Retinal pigment epithelial cell (primary cell): ENCODE measurements around the gene SLC35B4.
"Not testable (repeated sequence)": the region's sequence is repeated elsewhere in the genome, so short reads cannot be mapped to it uniquely, and the experiment has no call there.

ENCODE experiments used
- DNase-seq: peaks from one replicate; pipeline ENCODE4 v3.0.0-alpha.2; 2010; ENCODE audit warnings: low read depth
- H3K4me3 ChIP-seq: 2 replicates; pipeline ENCODE4 v1.5.1; 2011; ENCODE audit warnings: mild to moderate bottlenecking, low read length, control low read depth, moderate library complexity
- TF ChIP-seq, protein P1 (sequence below): conservative IDR thresholded peaks from 2 replicates; pipeline ENCODE4 v1.5.1; 2011; ENCODE audit warnings: low read depth, low read length, control low read depth, inconsistent platforms

SLC35B4 gene

DNA sequence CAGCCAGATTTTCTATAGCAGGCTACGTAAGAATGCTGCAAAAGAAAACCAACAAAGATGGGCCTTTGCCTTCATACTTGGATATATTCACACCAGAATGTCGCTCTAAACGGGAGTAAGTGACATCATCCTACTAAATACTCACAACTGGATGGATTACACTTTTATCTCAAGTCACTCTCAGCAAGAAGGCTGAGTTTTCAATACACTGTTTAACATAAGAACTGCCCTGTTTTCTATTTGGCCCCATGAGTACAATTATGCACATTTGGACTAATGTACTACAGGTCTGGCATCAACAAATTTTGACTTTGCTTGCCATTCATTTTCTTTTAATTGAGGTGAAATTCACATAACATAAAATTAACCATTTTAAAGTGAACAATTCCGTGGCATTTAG is 8.2 kb downstream of the SLC35B4 start:
- H3K4me3 ChIP-seq = no peak overlapping the region
- TF ChIP-seq, protein P1, sequence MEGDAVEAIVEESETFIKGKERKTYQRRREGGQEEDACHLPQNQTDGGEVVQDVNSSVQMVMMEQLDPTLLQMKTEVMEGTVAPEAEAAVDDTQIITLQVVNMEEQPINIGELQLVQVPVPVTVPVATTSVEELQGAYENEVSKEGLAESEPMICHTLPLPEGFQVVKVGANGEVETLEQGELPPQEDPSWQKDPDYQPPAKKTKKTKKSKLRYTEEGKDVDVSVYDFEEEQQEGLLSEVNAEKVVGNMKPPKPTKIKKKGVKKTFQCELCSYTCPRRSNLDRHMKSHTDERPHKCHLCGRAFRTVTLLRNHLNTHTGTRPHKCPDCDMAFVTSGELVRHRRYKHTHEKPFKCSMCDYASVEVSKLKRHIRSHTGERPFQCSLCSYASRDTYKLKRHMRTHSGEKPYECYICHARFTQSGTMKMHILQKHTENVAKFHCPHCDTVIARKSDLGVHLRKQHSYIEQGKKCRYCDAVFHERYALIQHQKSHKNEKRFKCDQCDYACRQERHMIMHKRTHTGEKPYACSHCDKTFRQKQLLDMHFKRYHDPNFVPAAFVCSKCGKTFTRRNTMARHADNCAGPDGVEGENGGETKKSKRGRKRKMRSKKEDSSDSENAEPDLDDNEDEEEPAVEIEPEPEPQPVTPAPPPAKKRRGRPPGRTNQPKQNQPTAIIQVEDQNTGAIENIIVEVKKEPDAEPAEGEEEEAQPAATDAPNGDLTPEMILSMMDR = no peak
- DNase-seq = no peak

DNA sequence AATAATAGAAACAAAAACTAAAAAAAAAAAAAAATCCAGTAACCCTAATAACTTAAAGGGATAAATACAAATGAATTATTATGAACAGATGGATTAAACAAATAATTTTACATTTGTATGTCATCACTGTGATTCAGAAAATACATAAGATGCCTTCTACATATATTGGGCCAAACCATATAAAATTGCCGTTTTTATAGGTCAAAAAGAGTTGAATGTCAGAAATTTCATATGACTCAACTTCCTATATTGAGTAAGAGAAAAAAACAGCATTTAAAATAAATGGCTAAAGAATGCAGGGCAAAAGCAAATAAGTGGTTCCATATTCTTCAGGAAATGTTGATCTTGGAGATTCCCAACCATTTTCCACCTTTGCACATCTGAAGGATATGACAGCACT is 9.4 kb downstream of the SLC35B4 start:
- TF ChIP-seq, protein P1 = no peak
- no peak for DNase-seq
- no peak overlapping the region for H3K4me3 ChIP-seq

DNA sequence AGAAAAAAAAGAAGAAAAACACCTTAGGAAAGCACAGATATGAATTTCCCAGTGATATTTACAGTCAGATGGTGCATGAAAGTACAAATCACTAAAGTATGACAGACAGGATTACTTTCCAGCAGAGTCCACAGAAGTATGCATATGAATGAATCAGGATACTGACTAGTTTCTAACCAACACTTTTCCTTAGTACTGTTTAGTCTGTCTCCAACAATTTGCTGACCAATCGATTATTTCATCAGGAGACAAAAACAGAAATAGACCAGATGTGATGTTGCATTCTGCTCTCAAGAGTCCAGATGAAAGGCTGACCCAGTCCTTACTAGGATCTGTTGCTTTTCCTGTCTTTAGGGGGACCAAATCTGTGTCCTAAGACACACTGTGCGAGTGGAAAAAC is 14.6 kb downstream of the SLC35B4 start:
- TF ChIP-seq, protein P1 = no peak
- no peak overlapping the region for H3K4me3 ChIP-seq
- no peak for DNase-seq

DNA sequence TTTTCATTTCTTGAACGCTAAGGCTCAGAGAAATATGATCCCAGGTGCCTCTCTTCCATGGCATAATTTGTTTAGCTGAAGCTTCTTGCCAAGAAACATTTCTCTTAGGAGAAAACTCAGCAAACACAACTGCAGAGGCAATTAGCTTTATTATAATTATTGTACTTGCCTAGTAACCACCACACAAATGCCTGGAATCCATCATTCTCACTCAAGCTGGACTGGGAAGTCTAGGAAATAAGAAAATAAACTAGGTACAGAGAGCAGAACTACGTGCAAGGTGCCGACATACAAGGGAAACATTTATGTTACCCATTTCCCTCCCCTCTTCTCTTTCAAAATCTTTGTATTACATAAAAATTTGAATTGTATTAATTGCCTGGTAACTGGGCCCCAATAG is 15.1 kb downstream of the SLC35B4 start:
- no peak overlapping the region for H3K4me3 ChIP-seq
- DNase-seq = no peak
- TF ChIP-seq, protein P1 = no peak

DNA sequence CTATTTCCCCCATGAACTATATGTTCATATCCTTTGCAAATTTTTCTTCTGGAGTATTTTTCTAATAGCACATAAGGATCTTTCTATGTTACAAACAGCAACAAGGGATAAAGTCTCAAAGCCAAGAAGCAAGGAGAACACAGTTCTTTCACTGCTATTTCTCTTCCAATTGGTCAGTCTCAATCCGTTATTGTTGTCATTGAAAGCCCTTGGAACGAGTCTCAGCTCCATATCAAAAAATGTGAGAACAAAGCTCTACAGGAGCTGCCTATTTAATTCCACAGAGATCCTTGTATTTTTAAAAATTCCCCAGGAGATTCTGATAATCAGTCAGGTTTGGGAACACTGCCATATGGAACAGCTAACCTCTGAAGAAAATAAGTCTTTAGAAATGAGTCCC is 15.7 kb downstream of the SLC35B4 start:
- H3K4me3 ChIP-seq = no peak overlapping the region

DNA sequence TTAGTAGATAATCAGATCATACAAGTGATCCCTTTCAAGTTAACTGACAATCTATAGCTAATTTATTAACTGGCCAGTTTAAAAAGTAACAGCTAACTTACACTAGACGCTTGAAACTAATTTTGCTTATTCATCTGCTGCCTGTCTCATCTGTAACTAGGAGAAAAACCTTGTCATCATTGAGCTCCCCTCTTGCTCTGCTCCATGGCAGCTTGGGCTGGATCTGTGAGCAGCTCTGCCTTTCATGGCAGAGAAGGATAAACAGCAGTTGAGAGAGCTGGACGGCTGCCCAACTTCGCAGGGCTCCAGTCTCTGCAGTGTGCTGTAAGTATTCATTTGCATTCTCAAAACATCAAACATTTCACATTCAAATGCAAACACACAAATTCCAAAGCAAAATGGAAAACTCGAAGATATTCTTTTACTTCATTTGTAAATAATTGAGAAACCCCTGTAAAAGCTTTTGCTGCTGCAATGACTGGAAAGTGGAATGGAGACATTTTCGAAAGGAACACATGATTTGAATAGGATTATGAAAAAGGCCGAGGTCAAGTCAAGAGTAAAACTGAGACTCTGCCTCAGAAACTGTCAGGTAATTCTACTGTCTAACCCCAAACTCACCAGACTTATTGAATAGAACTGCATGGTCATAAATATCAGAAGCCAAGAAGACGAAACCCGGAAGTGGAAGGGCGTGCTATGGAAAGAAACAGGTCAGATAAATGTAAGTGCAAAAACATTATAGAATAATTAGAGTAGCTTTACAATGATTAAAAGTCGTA is 17.6 kb downstream of the SLC35B4 start:
- TF ChIP-seq, protein P1 = no peak
- DNase-seq = no peak
- H3K4me3 ChIP-seq = no peak overlapping the region

More for the DNA sequence above, 15.7 kb downstream of the SLC35B4 start:
- TF ChIP-seq, protein P1 = no peak
- no peak for DNase-seq

DNA sequence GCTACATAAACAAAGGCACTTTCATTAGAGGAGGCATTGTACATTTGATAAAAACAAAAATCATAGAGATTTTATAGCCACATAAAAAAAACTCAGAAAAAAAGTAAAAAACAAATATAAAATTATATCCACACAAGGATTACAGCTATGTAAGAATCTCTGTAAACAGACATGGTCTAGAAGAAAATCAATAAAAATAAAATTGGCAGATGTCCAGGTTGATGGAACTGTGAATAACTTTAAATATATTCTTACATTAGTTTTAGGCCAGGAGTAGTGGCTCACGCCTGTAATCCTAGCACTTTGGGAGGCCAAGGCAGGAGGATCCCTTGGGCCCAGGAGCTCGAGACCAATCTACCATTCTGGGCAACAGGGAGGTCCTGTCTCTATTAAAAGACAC is 19.2 kb downstream of the SLC35B4 start:
- TF ChIP-seq, protein P1 = no peak
- no peak overlapping the region for H3K4me3 ChIP-seq
- no peak for DNase-seq

DNA sequence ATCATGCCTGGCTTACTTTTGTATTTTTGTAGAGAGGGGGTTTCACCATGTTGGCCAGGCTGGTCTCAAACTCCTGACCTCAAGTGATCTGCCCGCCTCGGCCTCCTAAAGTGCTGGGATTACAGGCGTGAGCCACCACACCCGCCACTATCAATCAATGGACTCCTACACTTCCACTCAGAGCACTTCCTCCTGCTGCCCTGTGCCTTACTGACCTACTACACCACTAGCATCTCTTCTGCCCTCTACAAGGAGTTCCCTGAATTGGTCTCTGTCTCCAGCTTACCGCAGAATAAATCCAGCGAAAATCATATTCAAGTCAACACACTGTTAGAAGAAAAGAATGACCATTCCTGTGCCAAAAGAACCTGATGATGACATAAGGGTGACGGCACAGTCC is 20.7 kb downstream of the SLC35B4 start:
- H3K4me3 ChIP-seq, DNase-seq: not testable (repeated sequence)
